Lower lobe of right lung (tissue), 2 donors: ENCODE results near the gene PTPRD. TPM values are rescaled to one million over a fixed set of nuclear protein-coding genes. Genes with fewer than 3 reads are reported as not detected.

Experiments
- ATAC-seq, 2 donors: fragments of 200-7000 bp; cut with Tn5 transposase; one replicate each; pipeline ENCODE4 v1.9.1; 2020 to 2022; ENCODE audit warnings: mild to moderate bottlenecking in 2 of 2, moderate library complexity in 2 of 2
- DNase-seq: peaks from one replicate; pipeline ENCODE4 v3.0.0-alpha.2; 2020
- H3K27ac ChIP-seq: fragments of 200-600 bp; one replicate; pipeline ENCODE4 v1.8.0; 2022
- H3K27me3 ChIP-seq: fragments of 200-600 bp; one replicate; pipeline ENCODE4 v1.8.0; 2022; ENCODE audit warnings: low read depth
- H3K36me3 ChIP-seq: fragments of 200-600 bp; one replicate; pipeline ENCODE4 v1.8.0; 2022; ENCODE audit warnings: mild to moderate bottlenecking
- H3K4me1 ChIP-seq: fragments of 200-600 bp; one replicate; pipeline ENCODE4 v1.8.0; 2022
- H3K4me3 ChIP-seq: fragments of 200-600 bp; one replicate; pipeline ENCODE4 v1.8.0; 2022; ENCODE audit warnings: mild to moderate bottlenecking
- H3K9me3 ChIP-seq: fragments of 200-600 bp; one replicate; pipeline ENCODE4 v1.8.0; 2022
- CTCF ChIP-seq: fragments of 200-600 bp; IDR thresholded peaks from one replicate; pipeline ENCODE4 v1.8.0; 2022; ENCODE audit warnings: antibody characterized with exemption, mild to moderate bottlenecking
- intact Hi-C: fragments of 100-400 bp; cut with DNase I; formaldehyde crosslinking; loops from one replicate; pipeline ENCODE4 v1.11.0; 2022
- total RNA-seq: library from RNA; stranded (reverse); fragmentation: NEBNext Ultra II Directional; extraction: Animal tissue kit (Norgen Biotek cat#: 25700); gene quantifications from one replicate; pipeline ENCODE4 v1.2.1, GENCODE V29; 2021
- donor health status: DM: no; HTN: yes; CAD: no; lungs with severe emphysema.

The PTPRD gene
- total RNA-seq, 1 donor from 2014 or later, result 17.2 TPM

GRCh38 chr9:10054456-10054855, 558.3 kb downstream of the PTPRD start:
- H3K36me3 ChIP-seq, result no peaks in the 10 kb centered on the region
- DNase-seq, result no peak
- H3K4me1 ChIP-seq, result no peaks in the 10 kb centered on the region
- TF ChIP-seq CTCF, result no peak
- no peaks in the 10 kb centered on the region for H3K27me3 ChIP-seq
- intact Hi-C loops, result no loop called here
- H3K4me3 ChIP-seq, result no peak overlapping the region
- no peak for ATAC-seq
- H3K9me3 ChIP-seq, result no peaks in the 10 kb centered on the region
- H3K27ac ChIP-seq, result no peak overlapping the region

GRCh38 chr9:10052916-10053315, 559.9 kb downstream of the PTPRD start:
- Histone ChIP-seq H3K9me3 (no peaks in the 10 kb centered on the region), H3K4me3 (no peak overlapping the region), H3K27me3 (no peaks in the 10 kb centered on the region), H3K4me1 (no peaks in the 10 kb centered on the region), H3K36me3 (no peaks in the 10 kb centered on the region), H3K27ac (no peak overlapping the region)
- DNase-seq (no peak), ATAC-seq (no peak)
- intact Hi-C loops, result no loop called here
- no peak for TF ChIP-seq CTCF

GRCh38 chr9:10052181-10052580, 560.6 kb downstream of the PTPRD start:
- ATAC-seq (no peak), DNase-seq (no peak)
- H3K4me3 ChIP-seq, result no peak overlapping the region
- no peak for TF ChIP-seq CTCF
- no peaks in the 10 kb centered on the region for H3K36me3 ChIP-seq
- H3K27me3 ChIP-seq, result no peaks in the 10 kb centered on the region
- intact Hi-C loops, result no loop called here
- no peaks in the 10 kb centered on the region for H3K4me1 ChIP-seq
- no peaks in the 10 kb centered on the region for H3K9me3 ChIP-seq
- no peak overlapping the region for H3K27ac ChIP-seq

GRCh38 chr9:10050016-10050415, 562.8 kb downstream of the PTPRD start:
- Histone ChIP-seq H3K27me3 (no peaks in the 10 kb centered on the region), H3K4me3 (no peak overlapping the region)

GRCh38 chr9:10048994-10049393, 563.8 kb downstream of the PTPRD start:
- intact Hi-C loops, result no loop called here
- Histone ChIP-seq H3K4me1 (no peaks in the 10 kb centered on the region), H3K36me3 (no peaks in the 10 kb centered on the region), H3K27ac (no peak overlapping the region), H3K9me3 (no peaks in the 10 kb centered on the region), H3K27me3 (no peaks in the 10 kb centered on the region), H3K4me3 (no peak overlapping the region)
- ATAC-seq, result no peak
- TF ChIP-seq CTCF, result no peak
- DNase-seq, result no peak

More at GRCh38 chr9:10050016-10050415, 562.8 kb downstream of the PTPRD start:
- no peaks in the 10 kb centered on the region for H3K9me3 ChIP-seq
- intact Hi-C loops, result no loop called here
- no peak overlapping the region for H3K27ac ChIP-seq
- H3K4me1 ChIP-seq, result no peaks in the 10 kb centered on the region
- TF ChIP-seq CTCF, result no peak
- no peak for ATAC-seq
- H3K36me3 ChIP-seq, result no peaks in the 10 kb centered on the region
- DNase-seq, result no peak

GRCh38 chr9:10045598-10045997, 567.2 kb downstream of the PTPRD start:
- no peak overlapping the region for H3K27ac ChIP-seq
- H3K27me3 ChIP-seq, result no peaks in the 10 kb centered on the region
- no peaks in the 10 kb centered on the region for H3K9me3 ChIP-seq
- DNase-seq, result no peak
- H3K36me3 ChIP-seq, result no peaks in the 10 kb centered on the region
- TF ChIP-seq CTCF, result no peak
- ATAC-seq, result no peak
- intact Hi-C loops, result no loop called here
- no peak overlapping the region for H3K4me3 ChIP-seq
- no peaks in the 10 kb centered on the region for H3K4me1 ChIP-seq
